HG03103 (cell line): Measurements from ENCODE around the gene UQCRC1.

Source experiments
- ATAC-seq: cut with Tn5 transposase; IDR thresholded peaks from one replicate; pipeline ENCODE4 v1.9.1; 2021; ENCODE audit warnings: low read depth; ENCODE audit not compliant: unreplicated experiment

UQCRC1 gene

DNA sequence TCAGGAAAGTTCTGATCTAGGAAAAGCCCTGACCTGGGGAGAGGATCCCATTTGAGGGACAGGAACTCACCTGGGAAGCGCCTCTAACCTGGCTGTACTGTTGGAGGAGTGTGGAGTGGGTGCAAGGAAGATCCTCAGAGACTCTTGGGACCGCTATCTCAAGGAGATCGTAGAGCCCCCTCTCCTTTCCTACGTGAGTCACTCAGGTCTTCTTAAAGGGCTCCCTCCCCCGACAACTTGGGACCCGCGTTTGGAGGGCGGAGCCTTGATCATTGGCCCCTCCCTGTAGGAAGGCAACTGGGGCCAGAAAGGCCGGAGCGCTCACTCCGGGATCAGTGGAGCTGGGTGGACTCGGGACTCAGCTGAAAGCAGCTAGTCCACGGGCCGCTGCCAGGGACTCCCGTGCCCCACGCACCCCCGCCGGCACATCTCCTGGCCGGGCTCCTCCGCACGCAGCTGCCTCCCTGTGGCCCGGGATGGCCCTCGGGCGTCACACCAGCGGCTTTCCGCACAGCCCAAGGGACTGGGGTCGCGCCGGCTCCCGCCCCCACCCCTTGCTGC is 25.3 kb upstream of the UQCRC1 start:
- peak; percentile 23 for ATAC-seq

- ATAC-seq = no peak
Observed at GRCh38 chr3:48633743-48634142, 24.3 kb upstream of the UQCRC1 start.

DNA sequence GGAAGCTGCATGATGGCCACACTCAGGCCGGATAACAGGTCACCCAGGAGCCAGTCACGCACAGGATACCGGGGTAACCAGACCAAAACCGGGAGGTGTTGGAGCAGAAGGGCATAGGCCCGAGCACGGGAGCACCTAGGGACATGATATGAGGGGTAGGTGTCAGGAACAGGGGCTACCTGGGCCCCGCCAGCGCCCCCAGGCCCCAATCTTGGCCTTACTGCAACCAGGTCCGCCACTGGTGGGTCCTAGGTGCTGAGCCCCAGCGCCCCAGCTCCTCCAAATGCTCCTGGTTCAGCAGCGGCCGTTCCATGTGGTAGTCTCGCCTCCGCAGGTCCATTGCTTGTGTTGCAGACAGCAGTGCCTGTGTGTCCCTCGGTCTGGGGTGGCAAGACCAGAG is 23.8 kb upstream of the UQCRC1 start:
- ATAC-seq = no peak

- ATAC-seq = no peak
Observed at GRCh38 chr3:48631516-48632448, 22.3 kb upstream of the UQCRC1 start.

DNA sequence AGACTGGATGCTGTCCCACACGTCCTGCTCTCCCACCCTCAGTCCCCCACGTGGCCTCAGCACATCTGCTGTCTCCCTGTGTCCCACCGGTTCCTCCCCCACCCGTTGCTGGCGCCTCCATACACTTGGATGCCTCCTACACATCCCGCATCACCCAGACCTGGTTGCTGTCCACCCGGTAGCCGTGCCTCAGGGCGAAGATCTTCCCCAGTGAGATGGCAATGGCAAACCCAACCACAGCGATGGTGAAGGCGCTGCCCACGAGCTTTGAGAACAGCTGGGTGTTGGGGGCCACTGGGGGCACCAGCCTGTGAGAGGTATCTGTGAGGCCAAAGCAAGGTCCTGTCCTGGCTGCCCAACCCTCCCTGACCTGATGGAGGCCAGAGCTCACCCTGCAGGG is 21.4 kb upstream of the UQCRC1 start:
- no peak for ATAC-seq

- ATAC-seq = no peak
Observed at GRCh38 chr3:48630407-48630806, 21.0 kb upstream of the UQCRC1 start.

- no peak for ATAC-seq
Observed at GRCh38 chr3:48629894-48630293, 20.4 kb upstream of the UQCRC1 start.

DNA sequence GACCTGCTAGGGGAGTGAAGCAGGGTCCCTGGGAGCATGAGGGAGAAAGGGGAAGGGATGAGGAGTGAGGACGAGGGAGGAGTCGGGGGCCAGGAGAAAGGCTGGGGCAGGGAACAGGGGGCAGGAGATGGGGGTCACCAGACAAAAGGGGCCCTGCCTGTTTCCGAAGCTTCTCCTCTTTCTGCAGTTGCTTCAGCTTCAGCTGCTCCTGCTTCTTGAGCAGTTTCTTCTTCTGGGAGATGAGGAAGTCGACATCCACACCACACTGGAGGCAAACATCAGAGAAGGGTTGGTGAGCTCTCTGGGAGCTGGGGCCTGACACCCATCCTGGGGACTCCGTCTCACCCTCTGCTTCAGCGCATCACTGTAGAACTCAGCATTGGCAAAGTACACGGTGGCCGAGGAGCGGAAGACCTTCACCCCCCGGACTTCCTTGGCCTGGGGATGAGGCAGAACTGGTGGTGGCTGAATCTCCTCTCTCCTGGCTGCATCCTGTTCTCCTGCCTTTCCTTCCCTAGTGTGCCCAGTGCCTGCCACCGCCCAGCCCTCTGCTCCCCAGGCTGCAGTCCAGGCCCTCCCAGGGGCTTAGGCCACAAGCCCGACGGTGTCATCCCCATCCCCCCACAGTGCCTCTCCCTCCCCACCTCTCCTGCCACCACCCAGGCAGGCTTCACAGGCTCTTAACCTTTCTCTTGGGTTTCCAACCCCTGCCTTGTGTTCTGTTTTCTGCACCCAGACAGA is 19.0 kb upstream of the UQCRC1 start:
- ATAC-seq = no peak

DNA sequence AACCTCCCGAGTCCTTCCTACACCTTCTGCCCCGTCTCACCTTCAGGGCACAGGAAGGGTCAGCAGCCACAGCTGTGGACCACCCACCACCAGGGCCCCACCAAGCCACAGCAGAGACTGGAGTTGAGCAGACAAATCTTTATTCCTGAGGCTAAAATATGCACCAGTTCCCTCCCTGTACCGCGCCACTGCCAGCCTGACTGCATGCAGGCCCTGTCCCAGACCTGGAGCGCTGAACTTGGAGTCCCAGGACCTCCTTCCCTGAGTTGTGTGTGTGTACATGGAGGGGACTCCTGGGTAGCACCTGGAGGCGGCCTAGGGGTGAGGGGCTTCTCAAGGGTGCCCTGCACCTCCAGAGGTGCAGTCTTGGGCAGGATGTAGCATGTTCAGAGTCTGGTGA is 16.2 kb upstream of the UQCRC1 start:
- no peak for ATAC-seq

- ATAC-seq = no peak
Observed at GRCh38 chr3:48624767-48625166, 15.3 kb upstream of the UQCRC1 start.

DNA sequence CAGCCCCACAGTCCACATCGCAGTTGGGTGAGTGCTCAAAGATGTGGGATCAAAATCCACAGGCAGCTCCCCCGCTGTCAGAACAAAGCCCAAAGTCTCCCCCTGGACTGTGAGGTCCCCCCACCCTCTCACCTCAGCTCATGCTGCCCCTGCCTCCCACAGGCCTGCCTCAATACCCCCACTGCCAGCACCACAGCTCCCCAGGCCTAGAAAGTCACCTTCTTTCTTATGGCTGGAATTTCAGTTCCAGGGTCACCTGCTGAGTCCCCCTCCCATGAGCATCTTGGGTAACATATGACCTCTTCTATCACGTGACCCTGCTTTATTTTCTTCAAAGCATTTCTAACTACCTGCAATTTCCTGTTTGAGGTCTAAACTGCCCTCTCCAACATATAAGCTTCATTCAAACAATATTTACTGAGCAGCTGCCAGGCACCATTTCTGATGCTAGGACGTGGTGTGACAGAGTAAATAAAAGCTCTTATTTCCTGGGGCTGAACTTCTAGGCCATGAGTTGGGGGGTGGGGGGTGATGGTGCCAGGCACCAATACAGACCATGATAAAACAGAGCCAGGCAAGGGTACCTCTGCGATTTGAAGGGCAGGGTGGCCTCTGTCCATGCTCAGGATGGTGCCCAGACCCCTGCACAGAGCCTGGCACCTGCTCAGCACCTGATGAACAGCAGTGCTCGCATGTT is 14.6 kb upstream of the UQCRC1 start:
- no peak for ATAC-seq

DNA sequence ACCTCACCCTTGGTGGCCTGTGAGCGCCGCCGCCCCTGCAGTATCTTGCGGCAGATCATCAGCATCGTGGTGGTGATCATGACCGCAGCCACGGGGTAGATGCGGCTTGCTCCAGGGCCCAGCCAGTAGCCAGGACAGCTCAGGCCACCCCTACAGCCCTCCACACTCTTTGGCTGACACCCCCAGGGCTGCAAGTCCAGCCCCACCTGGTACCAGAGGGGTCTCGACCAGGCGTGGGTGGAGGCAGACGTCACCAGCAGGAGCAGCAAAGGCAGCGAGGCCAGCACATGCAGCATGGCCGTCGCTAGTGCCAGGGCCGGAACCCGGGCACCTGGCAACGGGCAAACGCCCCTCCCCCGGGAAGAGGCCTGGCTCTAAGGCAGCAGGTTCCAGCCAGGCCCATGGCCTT is 12.0 kb upstream of the UQCRC1 start, which contains the start of gene TMEM89:
TMEM89 (minus strand) TSS at position 309 of the 409 bp plus-strand sequence; CDS start at position 296, 13 bp downstream.
- no peak for ATAC-seq

- no peak for ATAC-seq
Observed at GRCh38 chr3:48619541-48620524, 10.4 kb upstream of the UQCRC1 start.

DNA sequence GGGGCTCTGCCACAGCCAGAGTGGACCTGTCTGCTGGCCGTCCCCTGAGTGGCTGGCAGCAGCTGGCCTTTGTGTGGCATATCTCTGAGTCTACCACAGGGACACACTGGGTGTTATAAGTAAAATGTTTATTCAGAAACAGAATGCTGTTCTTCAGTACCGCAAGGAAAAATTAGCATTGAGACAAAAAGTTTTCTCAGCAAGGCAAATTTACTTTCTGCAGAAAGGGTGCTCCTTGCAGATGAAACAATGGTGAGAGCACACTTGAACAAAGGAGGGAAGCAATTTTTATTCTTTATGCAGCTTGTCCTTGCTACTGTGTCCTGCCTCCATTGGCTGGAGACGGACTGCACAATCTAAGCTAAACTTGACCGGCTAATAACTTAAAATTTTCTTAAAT is 8.1 kb upstream of the UQCRC1 start:
- ATAC-seq = no peak

DNA sequence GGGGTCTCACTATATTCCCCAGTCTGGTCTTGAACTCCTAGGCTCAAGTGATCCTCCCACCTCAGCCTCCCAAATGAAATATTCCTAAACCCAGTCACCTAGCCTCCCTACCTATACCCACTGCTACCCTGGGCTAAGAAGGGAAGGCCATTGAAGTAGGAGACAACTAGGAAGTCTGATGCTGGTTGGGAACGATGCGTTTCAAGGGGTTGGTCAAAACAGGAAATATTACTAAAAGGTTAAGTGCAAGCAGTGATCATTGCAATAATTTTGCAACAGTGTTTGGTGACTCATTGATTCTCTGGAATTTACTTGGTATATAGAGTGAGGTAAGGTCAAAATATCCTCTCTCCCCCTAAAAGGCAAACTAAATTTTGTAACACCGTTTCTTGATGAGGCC is 4.6 kb upstream of the UQCRC1 start:
- ATAC-seq = no peak

DNA sequence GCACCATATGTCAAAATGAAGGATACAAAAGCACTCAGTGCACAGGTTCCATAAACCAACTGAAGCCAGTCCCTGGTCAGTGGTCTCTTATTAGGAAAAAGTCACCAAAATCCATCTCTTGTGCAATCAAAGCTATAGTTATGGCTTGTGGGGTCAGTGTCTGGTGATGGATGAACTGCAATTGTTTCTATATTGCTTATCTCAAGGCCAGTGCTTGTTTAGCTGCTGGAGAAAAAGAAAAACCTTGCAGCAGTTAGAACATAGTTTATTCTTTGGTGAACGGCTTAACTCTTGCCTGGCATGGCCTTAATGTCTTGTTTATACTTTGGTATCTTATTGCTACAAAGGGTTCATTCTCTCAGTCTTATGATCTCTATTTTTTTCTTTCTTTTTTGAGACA is 2.9 kb upstream of the UQCRC1 start:
- ATAC-seq = no peak

GRCh38 chr3:48607519-48607918 is 1.9 kb downstream of the UQCRC1 start:
- no peak for ATAC-seq

DNA sequence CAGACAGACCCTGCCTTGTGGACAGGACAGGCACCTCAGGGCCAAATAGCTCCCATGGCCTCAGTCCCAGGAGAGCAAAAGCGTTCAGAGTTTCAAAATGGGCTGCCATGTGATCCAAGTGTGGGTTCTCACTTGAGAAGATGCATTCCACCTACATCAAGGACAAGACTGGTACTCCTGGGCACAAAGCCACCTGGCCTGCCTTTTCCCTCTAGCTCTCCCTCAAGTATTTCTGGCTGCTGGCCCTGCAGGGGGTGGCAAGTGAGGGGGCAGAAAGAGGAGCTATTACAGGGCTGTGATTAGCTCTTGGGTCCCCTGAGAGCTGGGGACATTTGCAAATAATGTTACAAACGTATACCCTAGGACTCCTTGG is 7.8 kb downstream of the UQCRC1 start:
- no peak for ATAC-seq

- no peak for ATAC-seq
Observed at GRCh38 chr3:48600711-48601621, 8.5 kb downstream of the UQCRC1 start.
